ENCODE results near the gene APBA2. TPM values are rescaled to one million over a fixed set of nuclear protein-coding genes. Genes with fewer than 3 reads are reported as not detected.

APBA2 gene
- total and polyA plus RNA-seq, 10 of the 15 experiments (the other 5 are each of a cell fraction or from before 2014, with no cell fraction given): 0.06 to 0.26 (median 0.07) TPM; not detected in 7

DNA sequence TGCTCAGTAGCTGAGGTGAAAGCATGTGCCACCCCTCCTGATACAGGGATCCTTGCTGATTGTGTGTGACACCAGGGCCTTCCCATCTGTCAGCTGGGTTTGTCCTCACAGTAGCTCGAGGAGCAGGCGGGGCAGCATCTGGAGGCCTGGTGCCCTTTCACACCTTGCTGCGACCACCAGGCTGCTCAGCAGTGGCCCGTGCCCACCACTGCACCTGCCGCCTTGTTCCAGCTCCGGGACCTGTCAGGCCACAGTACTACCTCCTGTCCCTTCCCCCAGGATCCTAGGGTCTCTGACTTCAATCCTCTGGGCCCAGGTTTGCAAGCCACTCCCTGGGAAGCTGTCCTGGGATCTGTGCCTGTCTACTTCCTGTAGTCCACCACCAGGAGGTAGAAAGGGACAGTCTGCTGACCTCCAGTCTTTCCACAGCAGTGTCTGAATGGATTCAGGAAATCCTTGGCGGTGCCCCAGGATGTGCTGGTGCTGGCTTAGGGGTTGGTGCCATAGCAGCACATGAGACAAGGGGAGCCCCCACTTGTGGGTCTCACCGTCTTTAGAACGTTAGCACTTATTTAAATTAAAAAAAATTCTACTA lies 27.5 kb downstream of the APBA2 start (continued):
- TF ChIP-seq, protein P1, sequence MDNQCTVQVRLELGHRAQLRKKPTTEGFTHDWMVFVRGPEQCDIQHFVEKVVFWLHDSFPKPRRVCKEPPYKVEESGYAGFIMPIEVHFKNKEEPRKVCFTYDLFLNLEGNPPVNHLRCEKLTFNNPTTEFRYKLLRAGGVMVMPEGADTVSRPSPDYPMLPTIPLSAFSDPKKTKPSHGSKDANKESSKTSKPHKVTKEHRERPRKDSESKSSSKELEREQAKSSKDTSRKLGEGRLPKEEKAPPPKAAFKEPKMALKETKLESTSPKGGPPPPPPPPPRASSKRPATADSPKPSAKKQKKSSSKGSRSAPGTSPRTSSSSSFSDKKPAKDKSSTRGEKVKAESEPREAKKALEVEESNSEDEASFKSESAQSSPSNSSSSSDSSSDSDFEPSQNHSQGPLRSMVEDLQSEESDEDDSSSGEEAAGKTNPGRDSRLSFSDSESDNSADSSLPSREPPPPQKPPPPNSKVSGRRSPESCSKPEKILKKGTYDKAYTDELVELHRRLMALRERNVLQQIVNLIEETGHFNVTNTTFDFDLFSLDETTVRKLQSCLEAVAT (IDR thresholded peaks at IDR 0.05): no peak
- TF ChIP-seq NR2C1 (IDR thresholded peaks at IDR 0.05) (no peak), SMARCA5 (IDR thresholded peaks at IDR 0.05) (no peak), MXI1 (IDR thresholded peaks at IDR 0.05; ENCODE audit: low read depth, low read length) (no peak), NFYB (IDR thresholded peaks at IDR 0.05; ENCODE audit: insufficient read depth, low read depth, low read length) (no peak), SPI1 (IDR thresholded peaks at IDR 0.05; ENCODE audit: borderline replicate concordance, insufficient read depth, low read depth, low read length) (no peak), RCOR1 (conservative IDR thresholded peaks at IDR 0.05; ENCODE audit: low read depth, low read length) (no peak)
- TF ChIP-seq, protein P2, sequence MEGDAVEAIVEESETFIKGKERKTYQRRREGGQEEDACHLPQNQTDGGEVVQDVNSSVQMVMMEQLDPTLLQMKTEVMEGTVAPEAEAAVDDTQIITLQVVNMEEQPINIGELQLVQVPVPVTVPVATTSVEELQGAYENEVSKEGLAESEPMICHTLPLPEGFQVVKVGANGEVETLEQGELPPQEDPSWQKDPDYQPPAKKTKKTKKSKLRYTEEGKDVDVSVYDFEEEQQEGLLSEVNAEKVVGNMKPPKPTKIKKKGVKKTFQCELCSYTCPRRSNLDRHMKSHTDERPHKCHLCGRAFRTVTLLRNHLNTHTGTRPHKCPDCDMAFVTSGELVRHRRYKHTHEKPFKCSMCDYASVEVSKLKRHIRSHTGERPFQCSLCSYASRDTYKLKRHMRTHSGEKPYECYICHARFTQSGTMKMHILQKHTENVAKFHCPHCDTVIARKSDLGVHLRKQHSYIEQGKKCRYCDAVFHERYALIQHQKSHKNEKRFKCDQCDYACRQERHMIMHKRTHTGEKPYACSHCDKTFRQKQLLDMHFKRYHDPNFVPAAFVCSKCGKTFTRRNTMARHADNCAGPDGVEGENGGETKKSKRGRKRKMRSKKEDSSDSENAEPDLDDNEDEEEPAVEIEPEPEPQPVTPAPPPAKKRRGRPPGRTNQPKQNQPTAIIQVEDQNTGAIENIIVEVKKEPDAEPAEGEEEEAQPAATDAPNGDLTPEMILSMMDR (IDR thresholded peaks at IDR 0.05 in 2 of 3, conservative IDR thresholded peaks at IDR 0.05 in 1 of 3; ENCODE audit: control insufficient read depth in 2 of 3, extremely low read depth in 1 of 3, insufficient read depth in 1 of 3, low read depth in 3 of 3, low read length in 3 of 3): no peak

DNA sequence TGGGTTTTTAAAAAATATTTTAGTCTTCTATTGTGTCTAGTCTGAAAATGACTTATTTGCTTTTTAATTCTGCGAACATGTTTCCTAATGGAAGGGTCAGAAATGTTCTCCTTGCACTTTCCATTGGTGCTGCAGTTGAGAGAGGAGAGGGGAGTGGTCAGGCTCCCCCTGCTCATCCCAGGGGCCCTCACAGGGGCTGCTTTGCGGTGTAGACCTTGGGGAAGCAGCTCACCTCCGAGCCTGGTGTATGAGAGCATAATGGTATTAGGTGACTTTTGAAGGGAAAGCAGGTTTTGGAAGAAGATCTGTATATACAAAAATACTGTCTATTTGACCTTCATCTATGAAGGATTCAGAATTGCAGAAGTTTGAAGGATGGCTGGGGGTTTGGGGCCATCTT lies 28.3 kb downstream of the APBA2 start:
- H4K20me1 ChIP-seq (ENCODE audit: control insufficient read depth, insufficient read depth): no peaks in the 10 kb centered on the region
- no peak overlapping the region for H3K4me3 ChIP-seq
- no peaks in the 10 kb centered on the region for H3K79me2 ChIP-seq (ENCODE audit: control insufficient read depth, insufficient read depth, low read length)
- POLR2A ChIA-PET: no interaction called here
- WGBS (ENCODE audit: insufficient coverage, insufficient replicate concordance, low lambda C conversion rate, missing lambda C conversion rate): 39% methylated on average over 3 of the region's 3 CpGs
- DNase-seq (ENCODE audit: low read depth, low spot score) (no peak), ATAC-seq (no peak), FAIRE-seq (no peak)
- H3K27ac ChIP-seq (ENCODE audit: control insufficient read depth, insufficient read depth): no peak overlapping the region
- no peaks in the 10 kb centered on the region for H3K9me3 ChIP-seq (replicated peaks; ENCODE audit: control insufficient read depth, insufficient read depth, low read length)
- no TSS peak for BruUV-seq (replicated peaks)
- SMC1A ChIA-PET (ENCODE audit: uncharacterized antibody, unreplicated experiment): no interaction called here
- H3K4me1 ChIP-seq (ENCODE audit: control insufficient read depth, insufficient read depth, low read length): no peaks in the 10 kb centered on the region
- H3K27me3 ChIP-seq (replicated peaks in 1 of 2; ENCODE audit: control insufficient read depth in 2 of 2, insufficient read depth in 2 of 2, low read length in 1 of 2): no peaks in the 10 kb centered on the region
- no peak overlapping the region for H2AFZ ChIP-seq (ENCODE audit: control insufficient read depth, low read depth, low read length)
- intact Hi-C loops (cut with micrococcal nuclease; ENCODE audit: unreplicated experiment) (no loop called here), in situ Hi-C loops (cut with MboI) (no loop called here)
- H3K4me2 ChIP-seq (ENCODE audit: control insufficient read depth, insufficient read depth): no peak overlapping the region
- CTCF ChIA-PET: interaction anchor here (1.4 kb wide), 1 partner anchor 188 kb away, joined by 3 read pairs; no protein-coding TSS in a partner anchor
- no peaks in the 10 kb centered on the region for H3K36me3 ChIP-seq (ENCODE audit: control insufficient read depth in 2 of 2, insufficient read depth in 2 of 2, low read length in 1 of 2)
- no peak overlapping the region for H3K9ac ChIP-seq (ENCODE audit: control insufficient read depth, insufficient read depth, low read length)
- RAD21 ChIA-PET (ENCODE audit: unreplicated experiment): no interaction called here
- no peak for TF ChIP-seq FOS (IDR thresholded peaks at IDR 0.05; ENCODE audit: borderline replicate concordance, extremely low read depth, insufficient read length)
- TF ChIP-seq, protein P3, sequence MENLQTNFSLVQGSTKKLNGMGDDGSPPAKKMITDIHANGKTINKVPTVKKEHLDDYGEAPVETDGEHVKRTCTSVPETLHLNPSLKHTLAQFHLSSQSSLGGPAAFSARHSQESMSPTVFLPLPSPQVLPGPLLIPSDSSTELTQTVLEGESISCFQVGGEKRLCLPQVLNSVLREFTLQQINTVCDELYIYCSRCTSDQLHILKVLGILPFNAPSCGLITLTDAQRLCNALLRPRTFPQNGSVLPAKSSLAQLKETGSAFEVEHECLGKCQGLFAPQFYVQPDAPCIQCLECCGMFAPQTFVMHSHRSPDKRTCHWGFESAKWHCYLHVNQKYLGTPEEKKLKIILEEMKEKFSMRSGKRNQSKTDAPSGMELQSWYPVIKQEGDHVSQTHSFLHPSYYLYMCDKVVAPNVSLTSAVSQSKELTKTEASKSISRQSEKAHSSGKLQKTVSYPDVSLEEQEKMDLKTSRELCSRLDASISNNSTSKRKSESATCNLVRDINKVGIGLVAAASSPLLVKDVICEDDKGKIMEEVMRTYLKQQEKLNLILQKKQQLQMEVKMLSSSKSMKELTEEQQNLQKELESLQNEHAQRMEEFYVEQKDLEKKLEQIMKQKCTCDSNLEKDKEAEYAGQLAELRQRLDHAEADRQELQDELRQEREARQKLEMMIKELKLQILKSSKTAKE (IDR thresholded peaks at IDR 0.05; ENCODE audit: low read depth, poor library complexity, severe bottlenecking): no peak
- TF ChIP-seq IKZF1 (conservative IDR thresholded peaks at IDR 0.05): no peak
- TF ChIP-seq, protein P4, sequence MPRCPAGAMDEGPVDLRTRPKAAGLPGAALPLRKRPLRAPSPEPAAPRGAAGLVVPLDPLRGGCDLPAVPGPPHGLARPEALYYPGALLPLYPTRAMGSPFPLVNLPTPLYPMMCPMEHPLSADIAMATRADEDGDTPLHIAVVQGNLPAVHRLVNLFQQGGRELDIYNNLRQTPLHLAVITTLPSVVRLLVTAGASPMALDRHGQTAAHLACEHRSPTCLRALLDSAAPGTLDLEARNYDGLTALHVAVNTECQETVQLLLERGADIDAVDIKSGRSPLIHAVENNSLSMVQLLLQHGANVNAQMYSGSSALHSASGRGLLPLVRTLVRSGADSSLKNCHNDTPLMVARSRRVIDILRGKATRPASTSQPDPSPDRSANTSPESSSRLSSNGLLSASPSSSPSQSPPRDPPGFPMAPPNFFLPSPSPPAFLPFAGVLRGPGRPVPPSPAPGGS (IDR thresholded peaks at IDR 0.05; ENCODE audit: borderline replicate concordance, insufficient read depth, low read depth, low read length, poor library complexity, severe bottlenecking): no peak
- no peak for TF ChIP-seq DPF2 (IDR thresholded peaks at IDR 0.05)
- no peak for TF ChIP-seq CREB1 (IDR thresholded peaks at IDR 0.05; ENCODE audit: low read depth)
- no peak for TF ChIP-seq RBBP5 (conservative IDR thresholded peaks at IDR 0.05)
- no peak for TF ChIP-seq KDM1A (IDR thresholded peaks at IDR 0.05; ENCODE audit: borderline replicate concordance)
